ENCODE measurements around the gene AGRN.

DNA sequence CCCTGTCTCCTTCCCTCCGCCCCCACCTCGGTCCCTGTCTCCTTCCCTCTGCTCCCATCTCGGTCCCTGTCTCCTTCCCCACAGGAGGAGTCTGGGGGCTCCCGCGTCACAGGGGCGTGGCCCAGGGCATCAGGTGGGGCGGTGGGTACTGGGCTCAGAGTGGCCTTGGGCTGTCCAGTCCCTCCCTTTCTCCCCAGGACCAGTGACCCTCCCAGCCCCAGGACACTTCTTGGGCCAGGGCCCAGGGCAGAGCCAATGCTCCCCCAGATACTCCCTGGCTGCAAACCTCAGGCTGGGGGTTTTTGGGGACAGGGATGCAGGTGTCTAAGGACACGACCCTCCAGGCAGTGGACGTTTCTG is 61.0 kb downstream of the AGRN start:
- TF ChIP-seq CTCF (conservative IDR thresholded peaks at IDR 0.05 in 1 of 2, IDR thresholded peaks at IDR 0.05 in 1 of 2; ENCODE audit: extremely low read depth in 1 of 2, insufficient read depth in 1 of 2, low read depth in 1 of 2, low read length in 2 of 2) (no peak), EZH2 (IDR thresholded peaks at IDR 0.05; ENCODE audit: borderline replicate concordance, low read length) (no peak)

Data from mammary epithelial cell (primary cell).